Duodenal mucosa (tissue), 2 donors: Measurements from ENCODE around the gene TARP.

Source experiments
- H3K27ac ChIP-seq: one replicate; pipeline ENCODE4 v1.7.0; 2013; ENCODE audit warnings: low read depth, low read length
- H3K27me3 ChIP-seq, 2 donors: one replicate each; pipeline ENCODE4 v1.7.0; 2013; ENCODE audit warnings: low read length in 2 of 2, control low read depth in 1 of 2; ENCODE audit not compliant: insufficient read depth in 2 of 2, control insufficient read depth in 1 of 2
- H3K36me3 ChIP-seq, 2 donors: one replicate each; pipeline ENCODE4 v1.7.0; 2013; ENCODE audit warnings: low read length in 2 of 2, control low read depth in 1 of 2; ENCODE audit not compliant: insufficient read depth in 2 of 2, control insufficient read depth in 1 of 2
- H3K4me1 ChIP-seq, 2 donors: one replicate each; pipeline ENCODE4 v1.7.0; 2013; ENCODE audit warnings: low read length in 2 of 2, control low read depth in 1 of 2; ENCODE audit not compliant: insufficient read depth in 2 of 2, control insufficient read depth in 1 of 2
- H3K4me3 ChIP-seq, 2 donors: one replicate each; pipeline ENCODE4 v1.7.0; 2013; ENCODE audit warnings: low read length in 2 of 2, low read depth in 1 of 2
- H3K9ac ChIP-seq, 2 donors: one replicate each; pipeline ENCODE4 v1.7.0; 2013; ENCODE audit warnings: low read length in 2 of 2, low read depth in 1 of 2
- H3K9me3 ChIP-seq, 2 donors: one replicate each; pipeline ENCODE4 v1.7.0; 2013; ENCODE audit warnings: low read length in 2 of 2, control low read depth in 1 of 2; ENCODE audit not compliant: control insufficient read depth in 1 of 2

The TARP gene

GRCh38 chr7:38224392-38224791, 49.0 kb downstream of the TARP start:
- no peak overlapping the region for H3K4me3 ChIP-seq
- H3K27me3 ChIP-seq: no peaks in the 10 kb centered on the region
- H3K36me3 ChIP-seq: peaks cover 11 to 22% of the 10 kb centered on the region in 2 donors
- no peaks in the 10 kb centered on the region for H3K9me3 ChIP-seq
- no peak overlapping the region for H3K27ac ChIP-seq
- no peak overlapping the region for H3K9ac ChIP-seq
- H3K4me1 ChIP-seq: no peaks in the 10 kb centered on the region

- Histone ChIP-seq H3K27me3 (no peaks in the 10 kb centered on the region), H3K4me1 (no peaks in the 10 kb centered on the region), H3K4me3 (no peak overlapping the region), H3K9me3 (no peaks in the 10 kb centered on the region), H3K36me3 (peaks cover 11 to 22% of the 10 kb centered on the region in 2 donors), H3K9ac (no peak overlapping the region), H3K27ac (no peak overlapping the region)
Measured at GRCh38 chr7:38223306-38223705, 50.1 kb downstream of the TARP start.

GRCh38 chr7:38222481-38223096, 50.8 kb downstream of the TARP start:
- Histone ChIP-seq H3K9ac (no peak overlapping the region), H3K4me3 (no peak overlapping the region), H3K9me3 (no peaks in the 10 kb centered on the region), H3K27ac (no peak overlapping the region), H3K36me3 (peaks cover 11 to 25% of the 10 kb centered on the region in 2 donors), H3K4me1 (no peaks in the 10 kb centered on the region), H3K27me3 (no peaks in the 10 kb centered on the region)

GRCh38 chr7:38220452-38220851, 53.0 kb downstream of the TARP start:
- H3K36me3 ChIP-seq: peaks cover 16 to 36% of the 10 kb centered on the region in 2 donors
- no peaks in the 10 kb centered on the region for H3K9me3 ChIP-seq
- no peak overlapping the region for H3K4me3 ChIP-seq
- no peaks in the 10 kb centered on the region for H3K27me3 ChIP-seq
- no peak overlapping the region for H3K27ac ChIP-seq
- H3K9ac ChIP-seq: no peak overlapping the region
- peaks cover 0 to 10% of the 10 kb centered on the region in 2 donors for H3K4me1 ChIP-seq

GRCh38 chr7:38217672-38218071, 55.8 kb downstream of the TARP start:
- no peak overlapping the region for H3K4me3 ChIP-seq
- H3K27me3 ChIP-seq: no peaks in the 10 kb centered on the region
- H3K9ac ChIP-seq: no peak overlapping the region
- H3K36me3 ChIP-seq: peaks cover 16 to 33% of the 10 kb centered on the region in 2 donors
- no peaks in the 10 kb centered on the region for H3K9me3 ChIP-seq
- H3K27ac ChIP-seq: no peak overlapping the region
- peaks cover 7 to 18% of the 10 kb centered on the region in 2 donors for H3K4me1 ChIP-seq

- H3K4me1 ChIP-seq: peaks cover 7 to 18% of the 10 kb centered on the region in 2 donors
- no peaks in the 10 kb centered on the region for H3K9me3 ChIP-seq
- no peak overlapping the region for H3K9ac ChIP-seq
- H3K27ac ChIP-seq: no peak overlapping the region
- H3K36me3 ChIP-seq: peaks cover 11 to 23% of the 10 kb centered on the region in 2 donors
- H3K27me3 ChIP-seq: no peaks in the 10 kb centered on the region
- H3K4me3 ChIP-seq: no peak overlapping the region
Measured at GRCh38 chr7:38215735-38216670, 57.4 kb downstream of the TARP start.

- peaks cover 11 to 19% of the 10 kb centered on the region in 2 donors for H3K36me3 ChIP-seq
- no peak overlapping the region for H3K4me3 ChIP-seq
- no peaks in the 10 kb centered on the region for H3K9me3 ChIP-seq
- H3K27me3 ChIP-seq: no peaks in the 10 kb centered on the region
- no peak overlapping the region for H3K27ac ChIP-seq
- H3K9ac ChIP-seq: no peak overlapping the region
- peaks cover 7 to 18% of the 10 kb centered on the region in 2 donors for H3K4me1 ChIP-seq
Measured at GRCh38 chr7:38215115-38215514, 58.3 kb downstream of the TARP start.

- Histone ChIP-seq H3K4me3 (no peak overlapping the region), H3K9me3 (no peaks in the 10 kb centered on the region), H3K9ac (no peak overlapping the region), H3K27ac (no peak overlapping the region), H3K4me1 (peaks cover 7 to 18% of the 10 kb centered on the region in 2 donors), H3K36me3 (peaks cover 6 to 7% of the 10 kb centered on the region in 2 donors), H3K27me3 (no peaks in the 10 kb centered on the region)
Measured at GRCh38 chr7:38211940-38212339, 61.5 kb downstream of the TARP start.

GRCh38 chr7:38211486-38211885, 62.0 kb downstream of the TARP start:
- Histone ChIP-seq H3K36me3 (peaks cover 1 to 6% of the 10 kb centered on the region in 2 donors), H3K4me1 (peaks cover 7 to 16% of the 10 kb centered on the region in 2 donors), H3K9ac (no peak overlapping the region), H3K4me3 (no peak overlapping the region), H3K27ac (no peak overlapping the region), H3K9me3 (no peaks in the 10 kb centered on the region), H3K27me3 (no peaks in the 10 kb centered on the region)
